ENCODE data around the gene HCN4. TPM values are rescaled to one million over a fixed set of nuclear protein-coding genes. Genes with fewer than 3 reads are reported as not detected.
"Not testable (repeated sequence)": the region's sequence is repeated elsewhere in the genome, so short reads cannot be mapped to it uniquely, and the experiment has no call there.

Gene HCN4
- total RNA-seq, 2 experiments from 2014 or later: not detected

GRCh38 chr15:73318463-73319351 lies 50.1 kb downstream of the HCN4 start:
- Mint-ChIP-seq H3K9me3 (no peaks in the 10 kb centered on the region), H3K27ac (no peak overlapping the region), H3K27me3 (peaks cover 37% of the 10 kb centered on the region), H3K4me3 (no peak overlapping the region), H3K36me3 (no peaks in the 10 kb centered on the region), H3K4me1 (peaks cover 3% of the 10 kb centered on the region)
- DNase-seq: peak; percentile 60

DNA sequence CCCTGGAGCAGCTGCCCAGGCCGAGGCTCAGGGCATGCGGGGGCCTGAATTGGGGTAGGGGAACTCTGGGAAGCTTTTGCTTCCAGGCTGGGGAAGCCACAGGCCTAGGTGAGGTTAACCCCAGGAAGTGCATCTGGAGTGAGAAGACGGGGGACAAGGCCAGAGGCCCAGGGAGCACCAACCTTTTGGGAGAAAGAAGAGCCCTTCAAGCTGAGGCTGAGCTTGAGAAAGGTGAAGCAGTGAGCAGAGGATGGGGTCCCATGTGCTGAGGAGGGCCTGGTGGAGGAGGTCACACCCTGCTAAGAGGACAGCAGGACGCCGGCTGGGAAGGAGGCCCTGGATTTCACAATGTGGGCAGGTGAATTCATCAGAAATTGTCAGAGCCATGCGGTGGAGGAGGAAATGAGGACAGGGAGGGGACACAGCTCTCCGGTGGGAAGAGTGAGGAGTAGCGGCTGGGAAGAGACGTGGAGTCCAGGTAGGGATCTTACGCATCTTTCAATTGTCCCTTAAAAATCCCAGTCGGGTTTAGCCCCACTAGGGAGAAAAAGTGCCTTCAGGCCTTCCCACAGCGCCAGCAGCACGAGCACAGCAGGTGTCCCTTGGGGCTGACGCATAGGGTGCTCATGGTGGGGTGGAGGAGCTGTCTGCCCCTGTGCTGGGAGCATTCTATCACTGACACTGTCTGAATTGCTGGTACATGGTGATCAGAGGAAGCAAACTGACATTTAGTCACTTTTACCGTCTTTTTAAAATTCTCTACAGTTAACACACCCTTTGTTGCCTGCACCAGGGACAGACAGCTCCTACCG lies 50.9 kb downstream of the HCN4 start:
- no peak for DNase-seq
- Mint-ChIP-seq H3K36me3 (no peaks in the 10 kb centered on the region), H3K4me3 (no peak overlapping the region)

GRCh38 chr15:73313861-73314260 lies 54.9 kb downstream of the HCN4 start:
- Mint-ChIP-seq H3K4me1 (no peaks in the 10 kb centered on the region), H3K27ac (no peak overlapping the region), H3K9me3 (no peaks in the 10 kb centered on the region), H3K27me3 (peaks cover 23% of the 10 kb centered on the region), H3K4me3 (no peak overlapping the region), H3K36me3 (no peaks in the 10 kb centered on the region)
- no peak for DNase-seq

More for the DNA sequence above, 50.9 kb downstream of the HCN4 start:
- no peak overlapping the region for H3K27ac Mint-ChIP-seq
- H3K27me3 Mint-ChIP-seq: peaks cover 37% of the 10 kb centered on the region
- H3K9me3 Mint-ChIP-seq: no peaks in the 10 kb centered on the region
- peaks cover 3% of the 10 kb centered on the region for H3K4me1 Mint-ChIP-seq

- Mint-ChIP-seq H3K4me3 (no peak overlapping the region), H3K36me3 (no peaks in the 10 kb centered on the region), H3K9me3 (no peaks in the 10 kb centered on the region), H3K4me1 (peaks cover 4% of the 10 kb centered on the region), H3K27me3 (no peaks in the 10 kb centered on the region), H3K27ac (no peak overlapping the region)
- DNase-seq: no peak
Observed at GRCh38 chr15:73308305-73308704, 60.5 kb downstream of the HCN4 start.

GRCh38 chr15:73305331-73306211 lies 63.2 kb downstream of the HCN4 start:
- H3K9me3 Mint-ChIP-seq: no peaks in the 10 kb centered on the region
- H3K4me3 Mint-ChIP-seq: no peak overlapping the region
- H3K36me3 Mint-ChIP-seq: peaks cover 2% of the 10 kb centered on the region
- H3K4me1 Mint-ChIP-seq: peaks cover 11% of the 10 kb centered on the region
- no peak overlapping the region for H3K27ac Mint-ChIP-seq
- no peaks in the 10 kb centered on the region for H3K27me3 Mint-ChIP-seq
- DNase-seq: no peak

GRCh38 chr15:73303636-73304035 lies 65.1 kb downstream of the HCN4 start:
- Mint-ChIP-seq H3K4me1 (peaks cover 11% of the 10 kb centered on the region), H3K4me3 (no peak overlapping the region), H3K27ac (no peak overlapping the region), H3K27me3 (no peaks in the 10 kb centered on the region), H3K9me3 (no peaks in the 10 kb centered on the region), H3K36me3 (peaks cover 2% of the 10 kb centered on the region)
- DNase-seq: no peak

DNA sequence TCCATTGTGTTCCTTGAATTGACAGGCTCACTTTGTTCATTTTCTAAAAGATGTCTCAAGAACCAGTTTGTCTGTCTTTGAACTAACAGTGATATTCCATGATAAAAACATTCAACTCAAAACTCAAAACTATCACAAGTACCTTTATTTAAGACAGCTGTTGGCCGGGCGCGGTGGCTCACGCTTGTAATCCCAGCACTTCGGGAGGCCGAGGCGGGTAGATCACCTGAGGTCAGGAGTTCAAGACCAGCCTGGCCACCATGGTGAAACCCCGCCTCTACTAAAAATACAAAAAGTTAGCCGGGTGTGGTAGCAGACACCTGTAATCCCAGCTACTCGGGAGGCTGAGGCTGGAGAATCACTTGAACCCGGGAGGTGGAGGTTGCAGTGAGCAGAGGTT lies 68.5 kb downstream of the HCN4 start:
- DNase-seq, H3K36me3 Mint-ChIP-seq, H3K9me3 Mint-ChIP-seq, H3K4me3 Mint-ChIP-seq, H3K27ac Mint-ChIP-seq, H3K27me3 Mint-ChIP-seq: not testable (repeated sequence)
- H3K4me1 Mint-ChIP-seq: peaks cover 11% of the 10 kb centered on the region

DNA sequence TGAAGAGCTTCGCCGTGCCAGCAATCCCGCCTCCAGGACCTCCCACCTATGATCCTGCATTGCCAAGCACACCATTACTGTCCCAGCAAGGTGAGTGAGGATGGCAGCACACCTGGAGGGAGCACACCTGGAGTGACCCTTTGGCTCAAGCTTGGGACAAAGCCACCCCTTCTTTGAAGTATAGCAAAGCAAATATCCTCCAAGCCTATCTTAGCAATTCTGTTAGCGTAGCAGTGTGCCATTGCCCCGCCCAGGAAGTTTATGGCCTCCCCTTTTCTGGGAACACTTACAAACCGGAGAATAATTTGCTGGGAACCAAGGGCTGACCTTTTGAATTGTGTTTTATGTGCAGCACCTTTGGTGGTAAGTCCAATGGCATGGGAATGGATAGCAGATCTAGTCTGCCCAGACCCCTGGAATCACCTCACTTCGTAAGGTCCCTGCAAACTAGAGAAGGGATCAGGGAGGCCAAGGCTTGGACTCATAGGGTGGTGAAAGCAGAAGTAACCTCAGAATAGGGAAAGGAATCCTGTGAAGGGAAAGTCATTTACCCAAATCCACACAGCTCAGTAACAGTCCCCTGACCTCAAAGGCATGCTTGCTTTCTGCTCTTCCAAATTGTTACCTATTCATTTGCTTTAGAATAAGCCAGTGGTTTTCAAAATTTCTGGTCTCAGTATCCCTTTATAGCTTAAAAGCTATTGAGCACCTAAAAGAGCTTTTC lies 70.1 kb downstream of the HCN4 start:
- no peak for DNase-seq
- no peak overlapping the region for H3K4me3 Mint-ChIP-seq
- H3K27me3 Mint-ChIP-seq: no peaks in the 10 kb centered on the region
- peaks cover 2% of the 10 kb centered on the region for H3K36me3 Mint-ChIP-seq
- no peak overlapping the region for H3K27ac Mint-ChIP-seq
- peaks cover 10% of the 10 kb centered on the region for H3K4me1 Mint-ChIP-seq
- no peaks in the 10 kb centered on the region for H3K9me3 Mint-ChIP-seq

DNA sequence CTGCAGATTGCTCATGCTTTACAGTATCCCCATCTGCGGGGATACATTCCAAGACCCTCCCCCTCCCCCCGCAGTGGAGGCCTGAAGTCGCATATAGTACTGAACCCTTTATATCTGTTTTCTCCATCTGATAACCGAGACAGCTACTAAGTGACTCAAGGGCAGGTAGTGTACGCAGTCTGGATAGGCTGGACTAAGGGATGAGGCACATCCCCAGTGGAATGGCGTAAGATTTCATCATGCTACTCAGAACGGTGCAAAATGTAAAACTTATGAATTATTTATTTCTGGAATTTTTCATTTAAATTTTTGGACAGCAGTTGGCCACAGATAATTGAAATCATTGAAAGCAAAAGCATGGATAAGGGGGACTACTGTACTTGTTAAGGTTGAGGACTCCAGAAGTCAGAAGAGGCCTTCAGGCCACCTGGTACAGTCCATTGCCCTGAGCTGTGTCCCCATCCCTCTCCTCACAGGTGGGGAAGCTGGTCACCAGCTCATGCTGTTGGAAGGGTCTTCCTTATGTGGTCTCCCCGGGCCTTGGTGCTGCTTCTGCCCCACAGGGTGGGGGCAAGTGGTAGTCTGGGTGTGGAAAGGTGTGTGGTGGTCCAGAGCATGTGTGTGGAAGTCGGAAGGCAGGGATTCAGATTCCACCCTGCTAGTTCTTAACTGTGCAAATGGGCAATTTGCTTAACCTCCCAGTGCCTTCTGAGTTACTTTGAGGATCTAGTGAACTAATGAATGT lies 72.0 kb downstream of the HCN4 start:
- Mint-ChIP-seq H3K4me1 (no peaks in the 10 kb centered on the region), H3K27me3 (no peaks in the 10 kb centered on the region), H3K9me3 (no peaks in the 10 kb centered on the region), H3K4me3 (no peak overlapping the region), H3K27ac (no peak overlapping the region), H3K36me3 (no peaks in the 10 kb centered on the region)
- DNase-seq: no peak

- H3K9me3 Mint-ChIP-seq: no peaks in the 10 kb centered on the region
- no peak for DNase-seq
- no peak overlapping the region for H3K4me3 Mint-ChIP-seq
- no peaks in the 10 kb centered on the region for H3K27me3 Mint-ChIP-seq
- no peaks in the 10 kb centered on the region for H3K4me1 Mint-ChIP-seq
- H3K27ac Mint-ChIP-seq: no peak overlapping the region
- no peaks in the 10 kb centered on the region for H3K36me3 Mint-ChIP-seq
Observed at GRCh38 chr15:73295630-73296286, 73.0 kb downstream of the HCN4 start.

GRCh38 chr15:73293773-73294172 lies 75.0 kb downstream of the HCN4 start:
- Mint-ChIP-seq H3K4me3 (no peak overlapping the region), H3K27me3 (no peaks in the 10 kb centered on the region), H3K36me3 (peaks cover 4% of the 10 kb centered on the region), H3K9me3 (no peaks in the 10 kb centered on the region), H3K27ac (no peak overlapping the region), H3K4me1 (no peaks in the 10 kb centered on the region)
- no peak for DNase-seq

DNA sequence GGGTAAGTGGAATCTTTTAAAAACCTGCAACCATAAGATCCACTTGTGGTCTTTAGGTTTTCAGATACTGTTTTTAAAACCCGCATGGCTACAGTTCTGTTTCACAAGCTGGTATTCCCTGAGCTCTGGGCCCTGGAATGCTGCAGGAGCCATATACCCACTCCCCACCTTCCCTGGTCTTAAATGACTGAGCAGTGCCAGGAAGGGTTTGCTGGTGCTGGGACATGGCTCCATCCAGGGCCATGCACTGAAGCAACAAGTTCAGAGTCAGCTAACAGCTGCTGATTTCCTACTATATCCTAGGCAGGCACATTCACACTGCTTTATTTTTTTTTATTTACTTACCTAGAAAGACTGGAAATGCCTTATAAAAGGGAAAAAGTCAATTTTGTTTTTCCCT lies 77.3 kb downstream of the HCN4 start:
- Mint-ChIP-seq H3K4me3 (no peak overlapping the region), H3K27ac (no peak overlapping the region), H3K27me3 (no peaks in the 10 kb centered on the region), H3K9me3 (no peaks in the 10 kb centered on the region), H3K36me3 (peaks cover 5% of the 10 kb centered on the region), H3K4me1 (no peaks in the 10 kb centered on the region)
- DNase-seq: no peak

DNA sequence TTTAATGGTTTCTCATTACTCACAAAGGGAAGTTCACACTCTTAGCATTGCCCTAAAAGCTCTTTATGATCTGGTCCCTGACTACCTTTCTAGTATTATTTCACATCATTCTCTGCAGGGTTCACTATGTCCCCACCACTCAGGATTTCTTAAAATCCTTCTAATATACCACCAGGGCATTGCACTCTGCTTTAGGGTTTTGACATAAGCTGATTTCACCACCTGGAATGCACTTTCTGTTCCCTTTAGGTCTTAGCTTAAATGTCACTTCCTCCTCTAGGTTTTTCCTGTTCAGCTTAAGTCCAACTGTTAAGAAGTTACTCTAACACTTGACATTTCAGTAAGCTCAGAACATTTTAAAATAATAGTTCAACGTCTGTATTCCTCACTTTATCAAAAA lies 81.7 kb downstream of the HCN4 start:
- H3K4me1 Mint-ChIP-seq: no peaks in the 10 kb centered on the region
- no peak for DNase-seq
- peaks cover 10% of the 10 kb centered on the region for H3K36me3 Mint-ChIP-seq
- no peaks in the 10 kb centered on the region for H3K9me3 Mint-ChIP-seq
- no peak overlapping the region for H3K4me3 Mint-ChIP-seq
- no peaks in the 10 kb centered on the region for H3K27me3 Mint-ChIP-seq
- no peak overlapping the region for H3K27ac Mint-ChIP-seq

Data from activated naive CD8-positive, alpha-beta T cell treated with anti-CD3 and anti-CD28 coated beads for 36 hours (primary cell).